ELF-1 (cell line): ENCODE results near the gene NPIPB12.
"Not testable (repeated sequence)": the region's sequence is repeated elsewhere in the genome, so short reads cannot be mapped to it uniquely, and the experiment has no call there.

Experiments used
- DNase-seq: peaks from one replicate; pipeline ENCODE4 v3.0.0-alpha.2; 2016; ENCODE audit warnings: low read depth, low spot score

NPIPB12 gene

DNA sequence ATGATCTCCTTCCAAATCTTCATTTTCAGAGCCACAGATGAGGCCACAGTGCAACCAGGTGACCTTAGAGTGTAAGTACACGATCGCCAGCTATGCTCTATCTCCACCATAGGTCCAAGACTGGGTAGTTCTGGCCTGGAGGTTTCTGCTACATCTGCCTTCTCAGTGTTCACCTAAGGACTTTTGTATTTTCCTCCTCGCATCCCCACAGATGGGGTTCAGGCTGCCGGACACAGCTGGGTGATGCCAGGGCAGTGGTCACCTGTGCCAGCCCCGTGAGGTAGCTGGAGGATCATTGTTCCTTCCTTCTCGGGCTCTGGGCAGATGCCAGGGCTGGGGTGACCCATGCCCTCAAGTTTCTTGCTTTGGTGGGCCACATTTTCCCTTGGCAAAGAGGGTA lies at the start of gene NPIPB12:
Gene NPIPB12, minus strand, starts transcription at position 101 of the 400 bp plus-strand sequence.
- not testable (repeated sequence) for DNase-seq

DNA sequence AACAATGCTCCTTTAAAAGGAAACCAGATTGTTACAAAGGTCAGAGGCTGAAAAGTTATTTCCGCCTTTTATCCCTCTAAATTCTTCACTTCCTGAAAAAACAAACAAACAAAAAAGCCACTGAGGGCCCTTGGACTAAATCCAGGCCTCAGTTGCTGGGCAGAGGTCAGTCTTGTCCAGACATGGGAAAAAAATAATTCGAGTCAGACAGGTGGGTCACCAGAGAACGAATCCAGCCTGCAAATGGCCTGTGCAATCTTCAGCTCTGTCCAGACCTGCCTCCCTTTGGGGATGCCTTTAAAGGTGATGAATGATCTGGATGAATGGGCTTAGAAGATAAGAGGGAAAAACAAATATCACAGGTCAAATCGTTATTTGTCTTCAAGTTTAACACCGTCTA lies 15.3 kb upstream of the NPIPB12 start:
- DNase-seq, result not testable (repeated sequence)

GRCh38 chr16:29482276-29482675 lies 23.9 kb downstream of the NPIPB12 start:
- not testable (repeated sequence) for DNase-seq

GRCh38 chr16:29472065-29472464 lies 34.1 kb downstream of the NPIPB12 start:
- DNase-seq, result not testable (repeated sequence)

GRCh38 chr16:29469660-29470059 lies 36.5 kb downstream of the NPIPB12 start:
- not testable (repeated sequence) for DNase-seq

GRCh38 chr16:29467654-29468366 lies 38.4 kb downstream of the NPIPB12 start:
- DNase-seq, result not testable (repeated sequence)

DNA sequence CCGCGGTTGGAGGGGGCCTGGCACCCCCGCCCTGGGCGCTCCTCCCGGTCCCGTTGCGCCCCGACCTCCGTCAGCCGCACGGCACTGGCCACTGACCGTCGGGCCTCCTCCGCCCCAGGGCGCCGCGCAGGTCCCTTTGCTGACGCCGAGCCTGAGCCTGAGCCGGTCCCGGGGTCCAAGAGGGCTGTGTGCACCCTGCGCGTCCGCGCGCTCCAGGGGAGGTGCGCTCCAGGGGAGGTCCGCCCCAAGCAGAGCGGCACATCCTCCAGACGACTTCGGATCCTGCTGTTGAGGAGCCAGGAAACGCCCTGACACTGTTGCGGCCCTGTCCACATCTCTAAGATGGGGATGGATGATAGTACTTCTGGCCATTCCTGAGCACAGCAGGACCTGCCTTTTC lies 39.3 kb downstream of the NPIPB12 start:
- not testable (repeated sequence) for DNase-seq

DNA sequence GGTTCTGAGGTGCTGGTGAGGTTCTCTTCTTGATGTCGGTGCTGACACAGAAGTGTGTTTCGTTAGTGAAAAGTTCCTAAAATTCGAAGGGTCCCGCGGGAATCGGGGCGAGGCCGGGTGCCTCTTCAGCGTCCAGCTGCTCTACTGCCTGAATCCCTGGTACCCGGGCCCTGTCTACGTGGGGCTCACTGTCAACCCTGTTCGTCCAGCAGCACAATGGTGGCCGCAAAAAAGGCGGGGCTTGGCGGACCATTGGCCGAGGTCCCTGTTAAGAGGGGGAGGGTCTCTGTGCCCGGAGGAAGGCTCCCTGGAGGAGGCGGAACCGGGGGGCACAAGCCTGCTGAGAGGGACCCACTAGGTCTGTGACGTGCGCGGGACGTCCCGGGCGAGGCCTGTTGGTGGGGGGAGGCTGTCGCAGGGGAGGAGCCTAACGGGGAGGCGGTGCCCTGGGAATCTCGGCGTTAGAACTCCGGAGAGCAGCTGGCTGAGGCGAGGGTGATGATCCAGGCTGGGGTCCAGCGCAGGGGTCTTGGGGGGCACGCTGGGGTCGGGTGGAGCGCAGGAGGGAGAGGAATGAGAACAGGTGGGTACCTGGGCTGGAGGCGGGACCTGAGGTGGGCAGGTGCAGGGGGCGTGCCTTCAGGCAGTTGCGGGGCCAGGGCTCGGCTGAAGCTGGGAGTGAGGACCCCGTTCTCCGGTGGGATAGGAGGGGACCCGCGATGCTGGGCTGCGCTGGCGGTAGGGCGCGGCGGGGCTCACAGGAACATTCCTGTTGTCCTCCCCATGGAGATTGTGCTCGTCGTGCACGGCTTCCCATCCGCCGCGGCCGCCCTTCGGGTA lies 40.0 kb downstream of the NPIPB12 start:
- not testable (repeated sequence) for DNase-seq

- DNase-seq, result not testable (repeated sequence)
These were observed 45.6 kb downstream of the NPIPB12 start for GRCh38 chr16:29460647-29461030.

- DNase-seq, result not testable (repeated sequence)
These were observed 46.2 kb downstream of the NPIPB12 start, which contains the start of gene SULT1A4 for GRCh38 chr16:29459706-29460646. Gene SULT1A4, plus strand, starts transcription at chr16:29459913. Its CDS starts 1,473 bp downstream, at chr16:29461386.

DNA sequence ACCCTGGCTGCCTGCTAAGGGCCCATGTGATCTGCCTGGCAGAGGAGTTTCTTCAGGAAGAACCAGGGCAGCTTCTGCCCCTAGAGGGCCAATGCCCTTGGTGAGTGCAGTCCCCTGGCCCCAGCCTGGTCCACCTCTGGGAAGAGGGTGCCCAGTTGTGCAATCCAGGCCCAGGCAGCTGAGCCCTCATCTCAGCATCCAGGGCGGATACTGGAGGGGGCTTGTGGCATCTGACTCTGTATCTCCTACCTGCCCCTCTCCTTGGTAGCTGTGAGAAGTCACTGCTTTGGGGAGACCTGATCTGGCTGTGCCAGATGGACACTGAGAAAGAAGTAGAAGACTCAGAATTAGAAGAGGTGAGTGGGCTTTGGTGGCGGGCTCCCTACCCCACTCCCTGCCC lies 48.5 kb downstream of the NPIPB12 start:
- DNase-seq, result not testable (repeated sequence)

DNA sequence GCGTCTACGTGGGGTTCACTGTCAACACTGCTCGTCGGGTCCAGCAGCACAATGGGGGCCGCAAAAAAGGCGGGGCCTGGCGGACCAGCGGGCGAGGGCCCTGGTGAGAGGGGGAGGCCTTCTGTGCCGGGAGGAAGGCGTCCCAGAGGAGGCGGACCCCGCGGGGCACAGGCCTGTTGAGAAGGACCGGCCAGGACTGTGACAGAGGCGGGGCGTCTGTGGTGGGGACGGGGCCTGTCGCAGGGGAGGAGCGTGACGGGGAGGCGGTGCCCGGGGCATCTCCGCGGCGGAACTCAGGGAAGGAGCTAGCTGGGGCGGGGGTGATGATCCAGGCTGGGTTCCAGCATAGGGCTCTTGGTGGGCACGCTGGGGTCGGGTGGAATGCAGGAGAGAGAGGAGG lies 51.4 kb downstream of the NPIPB12 start:
- DNase-seq, result not testable (repeated sequence)

- DNase-seq, result not testable (repeated sequence)
These were observed 51.9 kb downstream of the NPIPB12 start, which contains the start of the genes BOLA2 and SLX1B for GRCh38 chr16:29454269-29454668. Gene BOLA2, minus strand, starts transcription at chr16:29454351. Its CDS starts 98 bp downstream, at chr16:29454253. Gene SLX1B, plus strand, starts transcription at chr16:29454533.

DNA sequence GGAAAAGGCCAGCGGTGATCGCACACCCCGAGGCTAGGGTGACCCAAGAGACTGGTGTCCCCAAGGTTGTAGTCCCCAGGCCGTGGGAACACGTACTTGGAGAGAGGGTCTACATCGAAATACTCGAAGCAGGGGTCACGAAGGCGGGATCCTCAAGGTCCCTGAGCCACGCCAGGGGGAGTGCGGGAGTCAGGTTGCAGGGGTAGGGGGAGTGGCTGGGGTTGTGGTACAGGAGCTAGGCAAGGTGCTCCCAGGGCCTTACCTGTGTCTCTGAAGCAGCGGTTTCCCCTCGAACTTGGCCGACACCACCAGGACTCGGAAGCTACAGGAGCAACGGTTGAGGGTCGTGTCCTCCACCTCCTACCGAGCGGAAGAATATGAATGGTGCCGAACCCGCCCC lies 52.5 kb downstream of the NPIPB12 start:
- not testable (repeated sequence) for DNase-seq
